Activated B cell treated with CpG ODN at 0.5 μM for 24 hours (primary cell): ENCODE results near the gene HNRNPUL2. TPM values are rescaled to one million over a fixed set of nuclear protein-coding genes. Genes with fewer than 3 reads are reported as not detected.
"Not testable (repeated sequence)": the region's sequence is repeated elsewhere in the genome, so short reads cannot be mapped to it uniquely, and the experiment has no call there.

Source experiments
- ATAC-seq: fragments of 200-7000 bp; cut with Tn5 transposase; one replicate; pipeline ENCODE4 v1.10.0; 2021; ENCODE audit warnings: low read depth, mild to moderate bottlenecking, moderate library complexity
- CTCF ChIA-PET: fragments of 350-600 bp; sonication (Branson Sonifier 250); formaldehyde crosslinking; loops from one replicate; lab custom pipeline; 2021; ENCODE audit warnings: antibody characterized with exemption; lab: Charles Lee
- POLR2A ChIA-PET: fragments of 350-600 bp; sonication (Branson Sonifier 250); formaldehyde crosslinking; loops from one replicate; lab custom pipeline; 2021; ENCODE audit warnings: antibody characterized with exemption; lab: Charles Lee
- DNase-seq: peaks from one replicate; pipeline ENCODE4 v3.0.0; 2022
- H3K27ac Mint-ChIP-seq: one replicate; pipeline ENCODE4 v1.8.0; 2020; ENCODE audit warnings: mixed read lengths
- H3K27me3 Mint-ChIP-seq: one replicate; pipeline ENCODE4 v1.8.0; 2021; ENCODE audit warnings: mixed read lengths
- H3K36me3 Mint-ChIP-seq: one replicate; pipeline ENCODE4 v1.8.0; 2021; ENCODE audit warnings: low read depth, mixed read lengths
- H3K4me1 Mint-ChIP-seq: one replicate; pipeline ENCODE4 v1.8.0; 2021; ENCODE audit warnings: mixed read lengths
- H3K4me3 Mint-ChIP-seq: one replicate; pipeline ENCODE4 v1.8.0; 2020; ENCODE audit warnings: mild to moderate bottlenecking, mixed read lengths
- H3K9me3 Mint-ChIP-seq: one replicate; pipeline ENCODE4 v1.8.0; 2020; ENCODE audit warnings: mixed read lengths
- CTCF ChIP-seq: fragments of 200-600 bp; IDR thresholded peaks from one replicate; pipeline ENCODE4 v1.8.0; 2022; ENCODE audit warnings: antibody characterized with exemption, mild to moderate bottlenecking
- intact Hi-C: fragments of 100-400 bp; cut with micrococcal nuclease; formaldehyde crosslinking; loops from one replicate; pipeline ENCODE4 v1.15.1; 2024
- total RNA-seq: library from RNA; stranded (reverse); gene quantifications from 2 replicates; pipeline ENCODE4 v1.2.3, GENCODE V29; 2022

The HNRNPUL2 gene
- total RNA-seq, 1 donor from 2014 or later = 63.9 TPM

GRCh38 chr11:62753736-62754603 lies 26.7 kb upstream of the HNRNPUL2 start, which contains the start of gene ZBTB3:
Gene ZBTB3, minus strand, starts transcription at chr11:62754160. Its CDS starts 496 bp downstream, at chr11:62753664.
- Mint-ChIP-seq H3K4me1 (peaks cover 22% of the 10 kb centered on the region), H3K27ac (peak within 1 kb of the TSS; percentile 99), H3K27me3 (no peaks in the 10 kb centered on the region), H3K36me3 (peaks cover 25% of the 10 kb centered on the region), H3K4me3 (peak within 1 kb of the TSS; percentile 97), H3K9me3 (no peaks in the 10 kb centered on the region)
- peak; percentile 91 for DNase-seq
- ChIA-PET POLR2A (interaction anchor here (0.6 to 5.1 kb wide), 60 partner anchors 8 to 1558 kb away, joined by 3 to 193 read pairs (median 5); partner anchors contain the start of genes B3GAT3, BSCL2, C11orf98 and CSKMT), CTCF (interaction anchor here (1.2 to 2.4 kb wide), 7 partner anchors 18 to 127 kb away, joined by 3 to 13 read pairs (median 4); partner anchors contain the start of genes HNRNPUL2 and SLC3A2)
- TF ChIP-seq CTCF = no peak
- peak; percentile 93 for ATAC-seq
- intact Hi-C loops = loop anchor here (1.0 to 5.0 kb wide), 7 partner anchors 7 to 632 kb away; partner anchors contain the start of genes EEF1G, INCENP, POLR2G and TAF6L

- Mint-ChIP-seq H3K4me1 (peaks cover 22% of the 10 kb centered on the region), H3K36me3 (peaks cover 28% of the 10 kb centered on the region), H3K9me3 (no peaks in the 10 kb centered on the region), H3K27me3 (no peaks in the 10 kb centered on the region), H3K4me3 (peak overlapping the region; percentile 97), H3K27ac (peak overlapping the region; percentile 99)
- intact Hi-C loops = loop anchor here (1.0 to 5.0 kb wide), 3 partner anchors 8 to 631 kb away; partner anchors contain the start of genes EEF1G, INCENP and POLR2G
- DNase-seq = no peak
- no peak for ATAC-seq
- TF ChIP-seq CTCF = no peak
- POLR2A ChIA-PET = interaction anchor here (0.6 to 5.1 kb wide), 56 partner anchors 9 to 1559 kb away, joined by 3 to 193 read pairs (median 5); partner anchors contain the start of genes B3GAT3, BSCL2, C11orf98 and CSKMT
- CTCF ChIA-PET = interaction anchor here (1.2 to 2.4 kb wide), 7 partner anchors 19 to 128 kb away, joined by 3 to 13 read pairs (median 4); partner anchors contain the start of genes HNRNPUL2 and SLC3A2
Measured at GRCh38 chr11:62752994-62753735, 25.9 kb upstream of the HNRNPUL2 start.

GRCh38 chr11:62752177-62752785 lies 25.0 kb upstream of the HNRNPUL2 start:
- Mint-ChIP-seq H3K27me3 (no peaks in the 10 kb centered on the region), H3K36me3 (peaks cover 28% of the 10 kb centered on the region), H3K4me3 (no peak overlapping the region), H3K4me1 (peaks cover 22% of the 10 kb centered on the region), H3K9me3 (no peaks in the 10 kb centered on the region), H3K27ac (no peak overlapping the region)
- no peak for ATAC-seq
- POLR2A ChIA-PET = interaction anchor here (0.6 to 5.1 kb wide), 10 partner anchors 10 to 130 kb away, joined by 3 to 193 read pairs (median 42); partner anchors contain the start of genes C11orf98, CSKMT, HNRNPUL2 and POLR2G
- CTCF ChIA-PET = interaction anchor here (0.6 to 2.4 kb wide), 2 partner anchors 10 to 129 kb away, joined by 3 to 6 read pairs; partner anchors contain the start of genes POLR2G and SLC3A2
- DNase-seq = no peak
- intact Hi-C loops = loop anchor here (5.0 kb wide), 2 partner anchors 180 to 630 kb away; partner anchors contain the start of genes EEF1G and INCENP
- no peak for TF ChIP-seq CTCF

GRCh38 chr11:62749931-62750330 lies 22.7 kb upstream of the HNRNPUL2 start:
- H3K9me3 Mint-ChIP-seq, H3K27ac Mint-ChIP-seq, ATAC-seq, H3K4me3 Mint-ChIP-seq, H3K27me3 Mint-ChIP-seq, DNase-seq, CTCF ChIA-PET: not testable (repeated sequence)
- POLR2A ChIA-PET = interaction anchor here (1.2 kb wide), 1 partner anchor 22 kb away, joined by 3 read pairs; the partner anchor contains the start of gene HNRNPUL2
- intact Hi-C loops = loop anchor here (5.0 kb wide), 2 partner anchors 178 to 628 kb away; partner anchors contain the start of genes EEF1G and INCENP
- Mint-ChIP-seq H3K4me1 (peaks cover 22% of the 10 kb centered on the region), H3K36me3 (peaks cover 28% of the 10 kb centered on the region)
